Right lobe of liver (tissue), 6 donors: Measurements from ENCODE around the gene LBHD1. TPM values are rescaled to one million over a fixed set of nuclear protein-coding genes. Genes with fewer than 3 reads are reported as not detected.
A peak's percentile ranks its signal among the peaks of the same experiment; 100 is the strongest.
"Not testable (repeated sequence)": the region's sequence is repeated elsewhere in the genome, so short reads cannot be mapped to it uniquely, and the experiment has no call there.

Source experiments
- ATAC-seq, 4 donors: fragments of 200-7000 bp; cut with Tn5 transposase; one replicate each; pipeline ENCODE4 v1.9.1; 2020; ENCODE audit warnings: mild to moderate bottlenecking in 4 of 4, moderate library complexity in 4 of 4
- DNase-seq, 3 donors: peaks; one replicate each; pipeline ENCODE4 v3.0.0-alpha.2; 2020
- H3K27ac ChIP-seq, 3 donors: fragments of 200-600 bp; one replicate each; pipeline ENCODE4 v1.8.0; 2022
- H3K27me3 ChIP-seq, 2 donors: fragments of 200-600 bp; one replicate each; pipeline ENCODE4 v1.8.0; 2022
- H3K36me3 ChIP-seq, 4 donors: fragments of 200-600 bp; sonication (generic) in 1 of 4; one replicate each; pipeline versions ENCODE4 v1.5.1 to v1.8.0; 2017 to 2022; ENCODE audit warnings: control low read depth in 1 of 4
- H3K4me1 ChIP-seq, 4 donors: fragments of 200-600 bp; sonication (generic) in 1 of 4; one replicate each; pipeline versions ENCODE4 v1.5.1 to v1.8.0; 2017 to 2022; ENCODE audit warnings: control low read depth in 1 of 4
- H3K4me3 ChIP-seq, 3 donors: fragments of 200-600 bp; one replicate each; pipeline ENCODE4 v1.8.0; 2022
- H3K9me3 ChIP-seq, 4 donors: fragments of 200-600 bp; sonication (generic) in 1 of 4; one replicate each; pipeline versions ENCODE4 v1.5.1 to v1.8.0; 2017 to 2022; ENCODE audit warnings: control low read depth in 1 of 4
- CTCF ChIP-seq, 4 donors: fragments of 200-600 bp in 3 of 4; fragments of 450-650 bp in 1 of 4; IDR thresholded peaks; one replicate each; pipeline versions ENCODE4 v1.5.1 to v1.8.0; 2016 to 2022; ENCODE audit warnings: antibody characterized with exemption in 4 of 4, mild to moderate bottlenecking in 2 of 4
- POLR2A ChIP-seq: fragments of 450-650 bp; IDR thresholded peaks from one replicate; pipeline ENCODE4 v1.6.1; 2017; ENCODE audit warnings: antibody characterized with exemption, mild to moderate bottlenecking
- WGBS: methylation state at CpG from one replicate; pipeline ENCODE4 v1.1.6; 2018; ENCODE audit warnings: low coverage, low lambda C conversion rate; ENCODE audit not compliant: insufficient coverage; ENCODE audit errors: missing lambda C conversion rate; 5-methylcytosine and 5-hydroxymethylcytosine counted together
- intact Hi-C, 2 donors: fragments of 100-400 bp; cut with DNase I; formaldehyde crosslinking; loops; one replicate each; pipeline versions ENCODE4 v1.11.2 to v1.14.1; 2022
- total RNA-seq, 6 experiments: library from RNA; depleted of rRNA in 2 of 6; stranded (reverse); fragments of >200 nt in 2 of 6; fragmentation: NEBNext Ultra II Directional in 3 of 6; extraction: Animal tissue kit (Norgen Biotek cat#: 25700) in 3 of 6; gene quantifications; one replicate each; pipeline versions ENCODE4 v1.1.0 to v1.2.4, GENCODE V29; 2016 to 2023
- donor health status: DM: no; HTN: yes; CAD: no.
- donor health status: DM: no; HTN: no; CAD: no.
- donor health status: DM: no; HTN: no; CAD: no.
- donor health status: DM: no; HTN: yes; CAD: no.
- donor health status: DM: no; HTN: yes; CAD: no.

Gene LBHD1
- total RNA-seq, 6 experiments from 2014 or later = 2.7 to 6.5 (median 3.7) TPM

GRCh38 chr11:62707277-62707861, 35.3 kb upstream of the LBHD1 start, which contains the start of the genes BSCL2 and GNG3:
TSS of gene BSCL2 (minus strand) at chr11:62707424. CDS start at chr11:62707195, 229 bp downstream.
TSS of gene GNG3 (plus strand) at chr11:62707676. CDS start at chr11:62708296, 620 bp downstream.
- intact Hi-C loops = no loop called here
- DNase-seq = peak in 1 of 3 donors; percentile 62
- TF ChIP-seq CTCF (IDR thresholded peaks at IDR 0.05) (no peak), POLR2A (no peak)

GRCh38 chr11:62706850-62707247, 34.8 kb upstream of the LBHD1 start:
- DNase-seq = no peak
- WGBS = 67% methylated on average over 5 of the region's 8 CpGs
- peaks cover 0 to 17% (median 3%) of the 10 kb centered on the region in 4 donors for H3K36me3 ChIP-seq

More at GRCh38 chr11:62707277-62707861, 35.3 kb upstream of the LBHD1 start, which contains the start of the genes BSCL2 and GNG3:
- Histone ChIP-seq H3K9me3 (no peaks in the 10 kb centered on the region), H3K4me1 (peaks cover 0 to 40% (median 19%) of the 10 kb centered on the region in 4 donors), H3K36me3 (peaks cover 0 to 22% (median 3%) of the 10 kb centered on the region in 4 donors), H3K27me3 (no peaks in the 10 kb centered on the region), H3K27ac (peak within 1 kb of the TSS in 2 of 3 donors; percentile 68 to 96), H3K4me3 (peak within 1 kb of the TSS; percentile 59 to 70 (median 69))
- WGBS = 100% methylated on average over 2 of the region's 10 CpGs
- ATAC-seq = no peak

GRCh38 chr11:62705880-62706849, 34.1 kb upstream of the LBHD1 start:
- no peaks in the 10 kb centered on the region for H3K27me3 ChIP-seq
- peaks cover 0 to 30% (median 14%) of the 10 kb centered on the region in 4 donors for H3K4me1 ChIP-seq
- peak; percentile 41 for TF ChIP-seq POLR2A
- TF ChIP-seq CTCF (IDR thresholded peaks at IDR 0.05) = no peak
- peak overlapping the region in 2 of 3 donors; percentile 63 to 68 for H3K27ac ChIP-seq
- peak overlapping the region; percentile 59 to 70 (median 69) for H3K4me3 ChIP-seq
- intact Hi-C loops = no loop called here
- DNase-seq = peak; percentile 97
- no peaks in the 10 kb centered on the region for H3K9me3 ChIP-seq
- peaks cover 0 to 17% (median 3%) of the 10 kb centered on the region in 4 donors for H3K36me3 ChIP-seq
- ATAC-seq = peak; percentile 84 to 91 (median 86)
- WGBS = 6% methylated on average over 36 of the region's 73 CpGs

More at GRCh38 chr11:62706850-62707247, 34.8 kb upstream of the LBHD1 start:
- H3K9me3 ChIP-seq = no peaks in the 10 kb centered on the region
- H3K4me1 ChIP-seq = peaks cover 0 to 35% (median 16%) of the 10 kb centered on the region in 4 donors
- H3K27ac ChIP-seq = peak overlapping the region in 2 of 3 donors; percentile 63 to 68
- TF ChIP-seq POLR2A (no peak), CTCF (IDR thresholded peaks at IDR 0.05) (no peak)
- intact Hi-C loops = no loop called here
- peak overlapping the region in 2 of 3 donors; percentile 59 to 70 for H3K4me3 ChIP-seq
- no peaks in the 10 kb centered on the region for H3K27me3 ChIP-seq
- ATAC-seq = no peak

GRCh38 chr11:62705413-62705812, 33.3 kb upstream of the LBHD1 start:
- intact Hi-C loops = no loop called here
- 38% methylated on average over 4 of the region's 7 CpGs for WGBS
- peak overlapping the region in 1 of 3 donors; percentile 10 for H3K27ac ChIP-seq
- peaks cover 0 to 24% (median 13%) of the 10 kb centered on the region in 4 donors for H3K4me1 ChIP-seq
- ATAC-seq (no peak), DNase-seq (peak in 1 of 3 donors; percentile 28)
- TF ChIP-seq CTCF (IDR thresholded peaks at IDR 0.05) = no peak
- no peak for TF ChIP-seq POLR2A
- no peaks in the 10 kb centered on the region for H3K9me3 ChIP-seq
- no peaks in the 10 kb centered on the region for H3K27me3 ChIP-seq
- H3K36me3 ChIP-seq = peaks cover 0 to 13% (median 0%) of the 10 kb centered on the region in 4 donors
- H3K4me3 ChIP-seq = peak overlapping the region; percentile 59 to 70 (median 69)

GRCh38 chr11:62703921-62704320, 31.9 kb upstream of the LBHD1 start:
- intact Hi-C loops, ATAC-seq, H3K27ac ChIP-seq, H3K4me3 ChIP-seq, H3K9me3 ChIP-seq, DNase-seq, H3K27me3 ChIP-seq: not testable (repeated sequence)
- H3K4me1 ChIP-seq = peaks cover 0 to 20% (median 10%) of the 10 kb centered on the region in 4 donors
- peaks cover 0 to 11% (median 0%) of the 10 kb centered on the region in 4 donors for H3K36me3 ChIP-seq
- WGBS = 63% methylated on average over 3 of the region's 4 CpGs
